Stimulated activated CD8-positive, alpha-beta memory T cell treated with anti-CD3 and anti-CD28 coated beads, Interleukin-12 subunit alpha, Interleukin-12 subunit beta, amount 100 ng/mL, for 24 hours (primary cell): ENCODE measurements around the gene FAM236B.
"Not testable (repeated sequence)": the region's sequence is repeated elsewhere in the genome, so short reads cannot be mapped to it uniquely, and the experiment has no call there.

Experiments used
- DNase-seq: peaks from one replicate; pipeline ENCODE4 v3.0.0-alpha.2; 2020; ENCODE audit errors: extremely low read depth

The FAM236B gene

GRCh38 chrX:72782560-72782959 lies at the start of gene FAM236B:
Gene FAM236B, minus strand, starts transcription at chrX:72782660. Its CDS starts 100 bp downstream, at chrX:72782560.
- not testable (repeated sequence) for DNase-seq

- not testable (repeated sequence) for DNase-seq
These were observed 48.2 kb upstream of the FAM236B start for GRCh38 chrX:72830701-72831100.

GRCh38 chrX:72808110-72808509 lies 25.6 kb upstream of the FAM236B start, which contains the start of gene FAM236D:
Gene FAM236D, minus strand, starts transcription at chrX:72808210. Its CDS starts 100 bp downstream, at chrX:72808110.
- DNase-seq, result not testable (repeated sequence)

- not testable (repeated sequence) for DNase-seq
These were observed 7.9 kb upstream of the FAM236B start for GRCh38 chrX:72790390-72790789.

GRCh38 chrX:72788142-72788541 lies 5.7 kb upstream of the FAM236B start:
- DNase-seq, result not testable (repeated sequence)

GRCh38 chrX:72783964-72784363 lies 1.5 kb upstream of the FAM236B start:
- DNase-seq, result not testable (repeated sequence)

GRCh38 chrX:72783365-72783936 lies 991 bp upstream of the FAM236B start:
- DNase-seq, result not testable (repeated sequence)

- not testable (repeated sequence) for DNase-seq
These were observed 4.3 kb downstream of the FAM236B start for GRCh38 chrX:72778146-72778545.

- not testable (repeated sequence) for DNase-seq
These were observed 5.0 kb downstream of the FAM236B start for GRCh38 chrX:72777467-72777790.

- not testable (repeated sequence) for DNase-seq
These were observed 5.6 kb downstream of the FAM236B start, which contains the start of gene DMRTC1B for GRCh38 chrX:72776653-72777466. Gene DMRTC1B, plus strand, starts transcription at chrX:72776890. Its CDS starts 68,246 bp downstream, at chrX:72845136.

- DNase-seq, result not testable (repeated sequence)
These were observed 22.0 kb downstream of the FAM236B start for GRCh38 chrX:72760454-72760853.

- not testable (repeated sequence) for DNase-seq
These were observed 33.9 kb downstream of the FAM236B start for GRCh38 chrX:72748545-72748944.

- not testable (repeated sequence) for DNase-seq
These were observed 36.9 kb downstream of the FAM236B start for GRCh38 chrX:72745546-72745945.

GRCh38 chrX:72735561-72735960 lies 46.9 kb downstream of the FAM236B start:
- no peak for DNase-seq

GRCh38 chrX:72733636-72734035 lies 48.8 kb downstream of the FAM236B start:
- not testable (repeated sequence) for DNase-seq
